ENCODE results near the gene MGST1. TPM values are rescaled to one million over a fixed set of nuclear protein-coding genes. Genes with fewer than 3 reads are reported as not detected.

The MGST1 gene
- total and polyA plus RNA-seq, 7 donors: 9.3 to 33.6 (median 17.8) TPM

DNA sequence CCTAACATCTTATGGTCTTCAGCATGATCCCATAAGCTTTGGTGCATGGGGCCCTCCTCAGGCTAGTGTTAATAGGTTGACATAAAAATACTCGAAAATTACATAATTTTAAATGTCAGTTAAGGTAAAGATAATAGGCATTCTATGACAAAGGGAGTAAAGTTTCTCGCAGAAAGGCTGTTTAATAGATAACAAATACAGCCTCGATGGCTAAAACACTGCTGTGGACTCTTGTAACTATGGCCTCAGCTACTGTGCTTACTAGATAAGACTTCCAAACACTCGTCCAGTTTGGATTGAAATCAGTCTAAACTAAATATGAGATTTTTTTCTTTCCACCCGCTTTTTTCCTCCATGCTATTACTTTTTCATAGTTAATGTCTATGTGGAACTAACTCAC, 23.2 kb upstream of the MGST1 start:
- intact Hi-C loops (cut with DNase I): no loop called here
- Histone ChIP-seq H3K36me3 (ENCODE audit: insufficient read depth in 1 of 2, low read depth in 1 of 2) (no peaks in the 10 kb centered on the region), H3K27ac (no peak overlapping the region), H3K4me1 (no peaks in the 10 kb centered on the region), H3K4me3 (no peak overlapping the region), H3K9me3 (no peaks in the 10 kb centered on the region), H3K27me3 (ENCODE audit: insufficient read depth in 3 of 3, low read length in 2 of 3) (no peaks in the 10 kb centered on the region)
- no peak for DNase-seq
- TF ChIP-seq, protein P1, sequence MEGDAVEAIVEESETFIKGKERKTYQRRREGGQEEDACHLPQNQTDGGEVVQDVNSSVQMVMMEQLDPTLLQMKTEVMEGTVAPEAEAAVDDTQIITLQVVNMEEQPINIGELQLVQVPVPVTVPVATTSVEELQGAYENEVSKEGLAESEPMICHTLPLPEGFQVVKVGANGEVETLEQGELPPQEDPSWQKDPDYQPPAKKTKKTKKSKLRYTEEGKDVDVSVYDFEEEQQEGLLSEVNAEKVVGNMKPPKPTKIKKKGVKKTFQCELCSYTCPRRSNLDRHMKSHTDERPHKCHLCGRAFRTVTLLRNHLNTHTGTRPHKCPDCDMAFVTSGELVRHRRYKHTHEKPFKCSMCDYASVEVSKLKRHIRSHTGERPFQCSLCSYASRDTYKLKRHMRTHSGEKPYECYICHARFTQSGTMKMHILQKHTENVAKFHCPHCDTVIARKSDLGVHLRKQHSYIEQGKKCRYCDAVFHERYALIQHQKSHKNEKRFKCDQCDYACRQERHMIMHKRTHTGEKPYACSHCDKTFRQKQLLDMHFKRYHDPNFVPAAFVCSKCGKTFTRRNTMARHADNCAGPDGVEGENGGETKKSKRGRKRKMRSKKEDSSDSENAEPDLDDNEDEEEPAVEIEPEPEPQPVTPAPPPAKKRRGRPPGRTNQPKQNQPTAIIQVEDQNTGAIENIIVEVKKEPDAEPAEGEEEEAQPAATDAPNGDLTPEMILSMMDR (IDR thresholded peaks at IDR 0.05): no peak
- ATAC-seq: no peak
- WGBS, 3 donors: 64 to 79% (median 65%) methylated on average over 5 of the region's 5 CpGs

DNA sequence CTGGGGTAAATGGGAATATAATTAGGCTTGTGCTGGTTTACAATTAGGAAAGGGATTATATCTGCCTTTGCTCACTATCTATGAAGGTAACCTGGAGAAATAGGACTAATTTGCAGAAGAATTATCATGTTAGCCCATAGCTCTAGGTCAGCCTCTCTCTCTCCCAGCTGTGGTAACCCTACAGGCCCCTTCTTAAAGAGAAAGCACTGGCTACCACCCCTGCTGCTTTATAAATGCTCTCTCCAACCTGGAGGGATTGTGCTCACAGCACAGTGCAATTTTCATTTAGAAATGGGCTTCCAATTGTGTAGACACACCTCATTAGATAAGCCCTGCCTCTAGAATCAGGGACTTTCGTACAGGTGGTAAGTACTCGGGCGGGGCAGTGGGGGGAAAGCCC, 22.7 kb upstream of the MGST1 start:
- Histone ChIP-seq H3K27me3 (ENCODE audit: insufficient read depth in 3 of 3, low read length in 2 of 3) (no peaks in the 10 kb centered on the region), H3K4me3 (no peak overlapping the region), H3K27ac (no peak overlapping the region), H3K4me1 (no peaks in the 10 kb centered on the region), H3K36me3 (ENCODE audit: insufficient read depth in 1 of 2, low read depth in 1 of 2) (no peaks in the 10 kb centered on the region), H3K9me3 (no peaks in the 10 kb centered on the region)
- TF ChIP-seq, protein P1 (IDR thresholded peaks at IDR 0.05): no peak
- DNase-seq: no peak
- WGBS, 3 donors: 87 to 90% (median 89%) methylated on average over 3 of the region's 3 CpGs
- intact Hi-C loops (cut with DNase I): no loop called here
- no peak for ATAC-seq

DNA sequence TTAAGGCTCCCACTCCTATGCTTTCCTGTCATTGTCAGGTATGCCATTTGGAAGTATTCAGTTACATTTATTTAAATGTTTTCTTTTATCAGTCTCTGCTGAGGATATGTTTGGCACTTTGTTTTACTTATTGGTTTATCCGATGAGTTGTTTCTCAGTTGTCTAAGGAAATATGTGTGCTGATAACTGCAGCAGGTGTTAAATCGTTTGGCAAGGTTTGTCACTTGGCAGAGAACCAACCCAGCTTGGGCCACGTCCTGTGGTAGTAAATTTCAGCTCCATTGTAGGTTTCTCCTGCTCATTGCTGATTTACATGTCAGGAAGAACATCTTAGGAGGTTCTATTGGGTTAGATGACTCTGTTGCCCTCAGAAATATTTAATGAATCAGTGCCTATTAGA, 22.0 kb upstream of the MGST1 start:
- H3K4me3 ChIP-seq: no peak overlapping the region
- intact Hi-C loops (cut with DNase I): no loop called here
- H3K4me1 ChIP-seq: no peaks in the 10 kb centered on the region
- H3K27me3 ChIP-seq (ENCODE audit: insufficient read depth in 3 of 3, low read length in 2 of 3): no peaks in the 10 kb centered on the region
- WGBS, 3 donors: 5 to 8% (median 6%) methylated on average over 3 of the region's 3 CpGs
- ATAC-seq: no peak
- no peak overlapping the region for H3K27ac ChIP-seq
- no peaks in the 10 kb centered on the region for H3K36me3 ChIP-seq (ENCODE audit: insufficient read depth in 1 of 2, low read depth in 1 of 2)
- no peak for DNase-seq
- TF ChIP-seq, protein P1 (IDR thresholded peaks at IDR 0.05): no peak
- H3K9me3 ChIP-seq: no peaks in the 10 kb centered on the region

DNA sequence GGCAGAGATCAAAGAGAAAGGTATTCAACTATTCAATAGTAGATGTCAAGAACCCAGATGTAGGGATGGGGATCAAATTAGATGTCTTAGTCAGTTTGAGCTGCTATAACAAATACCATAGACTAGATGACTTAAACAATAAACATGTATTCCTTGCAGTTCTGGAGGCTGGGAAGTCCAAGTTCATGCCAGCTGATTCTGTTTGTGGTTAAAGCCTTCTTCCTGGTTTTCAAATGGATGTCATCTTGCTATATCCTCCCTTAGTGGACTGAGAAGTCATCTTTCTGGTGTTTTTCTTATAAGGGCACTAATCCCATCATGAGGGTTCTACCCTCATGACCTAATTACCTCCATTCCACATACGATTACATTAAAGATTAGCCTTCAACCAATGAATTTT, 19.5 kb upstream of the MGST1 start:
- TF ChIP-seq, protein P1 (IDR thresholded peaks at IDR 0.05): no peak

DNA sequence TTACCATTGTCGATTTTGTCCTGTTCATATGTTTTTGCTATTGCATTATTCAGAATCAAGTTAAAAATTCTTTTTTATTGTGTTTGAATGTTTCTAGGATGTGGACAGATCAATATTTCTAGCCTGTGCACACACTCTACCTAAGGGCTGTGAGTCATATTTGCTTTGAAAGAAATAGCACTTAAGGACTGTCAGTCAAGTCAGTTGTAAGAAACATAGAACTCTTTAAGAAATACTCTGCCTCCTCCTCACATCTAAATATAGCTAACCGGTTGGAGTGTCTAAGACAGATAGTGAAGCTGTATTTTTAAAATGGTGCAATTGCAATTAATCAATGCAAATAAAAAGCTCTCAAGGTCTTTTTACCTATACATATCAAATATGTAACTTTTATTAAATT, 17.9 kb upstream of the MGST1 start:
- TF ChIP-seq, protein P1 (IDR thresholded peaks at IDR 0.05): no peak
- DNase-seq (no peak), ATAC-seq (no peak)
- Histone ChIP-seq H3K27ac (no peak overlapping the region), H3K36me3 (ENCODE audit: insufficient read depth in 1 of 2, low read depth in 1 of 2) (no peaks in the 10 kb centered on the region), H3K9me3 (no peaks in the 10 kb centered on the region), H3K27me3 (ENCODE audit: insufficient read depth in 3 of 3, low read length in 2 of 3) (no peaks in the 10 kb centered on the region), H3K4me3 (no peak overlapping the region), H3K4me1 (no peaks in the 10 kb centered on the region)
- intact Hi-C loops (cut with DNase I): no loop called here
- 85 to 93% (median 88%) methylated on average over 2 of the region's 2 CpGs for WGBS, 3 donors

More for the DNA sequence above, 19.5 kb upstream of the MGST1 start:
- 79 to 97% (median 86%) methylated on average over 1 of the region's 1 CpG for WGBS, 3 donors
- H3K9me3 ChIP-seq: no peaks in the 10 kb centered on the region
- DNase-seq (no peak), ATAC-seq (no peak)
- H3K27me3 ChIP-seq (ENCODE audit: insufficient read depth in 3 of 3, low read length in 2 of 3): no peaks in the 10 kb centered on the region
- intact Hi-C loops (cut with DNase I): no loop called here
- H3K36me3 ChIP-seq (ENCODE audit: insufficient read depth in 1 of 2, low read depth in 1 of 2): no peaks in the 10 kb centered on the region
- H3K27ac ChIP-seq: no peak overlapping the region
- no peak overlapping the region for H3K4me3 ChIP-seq
- H3K4me1 ChIP-seq: no peaks in the 10 kb centered on the region
